BLaER1 (cell line): ENCODE measurements around the gene RARG.
"Not testable (repeated sequence)": the region's sequence is repeated elsewhere in the genome, so short reads cannot be mapped to it uniquely, and the experiment has no call there.

Experiments
- H3K27ac ChIP-seq: shearing (Covaris generic); formaldehyde crosslinking; 2 replicates; pipeline ENCODE4 v1.8.1; 2022
- H3K27me3 ChIP-seq: shearing (Covaris generic); formaldehyde crosslinking; 2 replicates; pipeline ENCODE4 v1.8.1; 2022
- H3K36me3 ChIP-seq: shearing (Covaris generic); formaldehyde crosslinking; 2 replicates; pipeline ENCODE4 v1.8.1; 2022
- H3K4me1 ChIP-seq: shearing (Covaris generic); formaldehyde crosslinking; 2 replicates; pipeline ENCODE4 v1.8.1; 2022
- H3K4me2 ChIP-seq: shearing (Covaris generic); formaldehyde crosslinking; 2 replicates; pipeline ENCODE4 v1.8.1; 2022
- H3K4me3 ChIP-seq: shearing (Covaris generic); formaldehyde crosslinking; 2 replicates; pipeline ENCODE4 v1.8.1; 2022
- H3K9ac ChIP-seq: shearing (Covaris generic); formaldehyde crosslinking; 2 replicates; pipeline ENCODE4 v1.8.1; 2022
- H3K9me3 ChIP-seq: shearing (Covaris generic); formaldehyde crosslinking; 2 replicates; pipeline ENCODE4 v1.8.1; 2022
- H4K20me1 ChIP-seq: shearing (Covaris generic); formaldehyde crosslinking; 2 replicates; pipeline ENCODE4 v1.8.1; 2022
- Cebpa-rat ChIP-seq: shearing (Covaris generic); IDR thresholded peaks from 2 replicates; pipeline ENCODE4 v1.8.1; 2022

The RARG gene

DNA sequence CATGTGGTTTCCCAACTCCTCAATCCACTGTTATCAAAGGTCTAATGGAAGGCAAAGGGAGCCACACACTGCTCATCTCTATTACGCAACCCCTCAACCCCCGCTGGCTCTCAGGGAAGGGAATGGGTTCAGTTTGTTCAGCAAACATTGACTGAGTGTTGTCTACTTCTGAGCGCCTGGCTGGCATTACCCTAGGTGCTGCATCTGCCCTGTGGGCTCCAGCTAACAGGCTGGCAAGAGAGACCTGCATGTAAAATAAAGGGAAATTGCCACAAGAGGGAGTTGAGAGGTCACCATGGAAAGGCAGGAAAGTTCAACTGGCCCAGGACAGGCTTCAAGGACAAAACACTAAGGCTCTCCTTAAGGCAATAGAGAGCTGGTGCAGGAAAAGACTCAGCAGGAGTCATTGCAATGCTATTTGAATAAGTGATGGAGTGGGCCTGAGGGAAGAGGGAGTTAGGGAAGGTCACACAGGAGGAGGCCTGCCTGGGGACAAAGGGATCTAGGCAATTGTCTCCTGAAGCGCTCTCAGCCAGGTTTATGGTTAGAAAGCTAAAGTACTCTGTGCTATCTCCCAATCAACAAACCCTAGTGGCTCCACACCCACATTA lies 57.0 kb downstream of the RARG start:
- Histone ChIP-seq H3K9me3 (no peaks in the 10 kb centered on the region), H3K4me2 (no peak overlapping the region), H3K9ac (no peak overlapping the region), H3K27ac (no peak overlapping the region), H3K4me3 (no peak overlapping the region), H3K36me3 (no peaks in the 10 kb centered on the region), H3K4me1 (peaks cover 41% of the 10 kb centered on the region), H3K27me3 (no peaks in the 10 kb centered on the region), H4K20me1 (no peaks in the 10 kb centered on the region)
- peak; percentile 82 for TF ChIP-seq Cebpa-rat

DNA sequence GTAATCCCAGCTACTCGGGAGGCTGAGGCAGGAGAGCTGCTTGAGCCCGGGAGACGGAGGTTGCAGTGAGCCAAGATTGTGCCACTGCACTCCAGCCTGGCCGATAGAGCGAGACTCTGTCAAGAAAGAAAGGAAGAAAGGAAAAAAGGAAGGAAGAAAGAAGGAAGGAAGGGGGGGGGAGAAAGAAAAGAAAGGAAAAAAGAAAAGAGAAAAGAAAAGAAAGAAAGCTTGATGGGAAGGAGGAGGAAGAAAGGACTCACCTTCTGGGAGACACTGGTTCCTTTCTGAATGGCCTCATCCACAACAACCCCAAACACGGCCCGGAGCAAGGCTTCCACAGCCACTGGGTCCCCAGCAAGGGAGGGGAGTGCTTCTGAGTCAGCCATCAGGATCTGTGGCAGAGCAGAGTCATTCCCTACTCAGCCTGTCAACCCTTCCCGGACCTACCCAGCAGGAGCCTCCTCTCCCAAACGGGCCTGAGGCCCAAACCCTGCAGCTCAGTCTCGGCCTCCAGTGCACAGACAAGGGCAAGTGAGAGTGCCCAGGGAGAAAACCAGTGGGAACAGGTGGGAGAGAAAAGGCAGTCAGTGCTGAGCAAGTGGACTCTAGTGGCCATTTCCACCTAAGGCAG lies 58.8 kb downstream of the RARG start:
- no peak overlapping the region for H3K9ac ChIP-seq
- no peaks in the 10 kb centered on the region for H4K20me1 ChIP-seq
- peaks cover 28% of the 10 kb centered on the region for H3K4me1 ChIP-seq
- H3K9me3 ChIP-seq, result no peaks in the 10 kb centered on the region
- no peak for TF ChIP-seq Cebpa-rat
- no peak overlapping the region for H3K4me3 ChIP-seq
- H3K4me2 ChIP-seq, result no peak overlapping the region
- H3K27me3 ChIP-seq, result no peaks in the 10 kb centered on the region
- peak overlapping the region; percentile 55 for H3K27ac ChIP-seq
- H3K36me3 ChIP-seq, result no peaks in the 10 kb centered on the region

GRCh38 chr12:53172352-53172751 lies 59.7 kb downstream of the RARG start:
- peak overlapping the region; percentile 44; the same call in 1 of the 2 replicates for H3K4me2 ChIP-seq
- no peaks in the 10 kb centered on the region for H4K20me1 ChIP-seq
- H3K36me3 ChIP-seq, result no peaks in the 10 kb centered on the region
- TF ChIP-seq Cebpa-rat, result no peak
- H3K4me3 ChIP-seq, result no peak overlapping the region
- no peaks in the 10 kb centered on the region for H3K9me3 ChIP-seq
- H3K9ac ChIP-seq, result no peak overlapping the region
- no peaks in the 10 kb centered on the region for H3K27me3 ChIP-seq
- no peak overlapping the region for H3K27ac ChIP-seq
- peaks cover 28% of the 10 kb centered on the region for H3K4me1 ChIP-seq

DNA sequence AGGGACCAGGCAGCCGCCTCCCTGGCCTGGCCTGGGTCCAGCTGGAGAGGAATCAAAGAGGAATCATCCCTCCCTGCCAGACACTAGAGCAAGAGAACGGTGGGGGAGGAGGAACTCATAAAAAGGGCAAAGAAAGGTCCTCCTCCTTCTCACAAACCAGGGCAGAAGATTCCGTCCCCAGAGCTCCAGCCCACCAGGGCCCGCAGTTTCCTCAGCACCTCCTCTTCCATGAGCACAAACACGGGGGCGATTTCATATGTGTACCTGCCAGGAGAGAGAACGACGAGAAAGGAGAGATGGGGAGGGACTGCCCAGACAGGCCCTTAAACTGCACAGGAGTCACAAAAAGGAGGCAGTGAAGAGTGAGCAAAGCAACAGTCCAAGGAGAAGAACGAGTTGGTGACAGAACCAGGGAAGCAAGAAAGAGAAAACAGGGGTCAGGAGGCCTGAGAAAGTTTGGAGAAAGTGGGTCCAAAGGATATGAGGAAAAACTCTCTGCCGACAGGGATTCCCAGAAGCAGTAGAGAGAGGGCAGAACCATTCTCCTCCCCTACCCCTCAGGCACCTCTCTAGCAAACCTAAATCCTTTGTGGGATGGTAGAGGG lies 60.2 kb downstream of the RARG start:
- Histone ChIP-seq H3K27me3 (no peaks in the 10 kb centered on the region), H4K20me1 (no peaks in the 10 kb centered on the region), H3K4me3 (no peak overlapping the region), H3K27ac (peak overlapping the region; percentile 1; the same call in 1 of the 2 replicates), H3K9ac (0 out of 2 replicates have a peak overlapping the region, but pooled peaks have one; percentile 25), H3K36me3 (no peaks in the 10 kb centered on the region), H3K4me1 (peaks cover 28% of the 10 kb centered on the region), H3K4me2 (peak overlapping the region; percentile 44), H3K9me3 (no peaks in the 10 kb centered on the region)
- TF ChIP-seq Cebpa-rat, result no peak

- Histone ChIP-seq H3K36me3 (no peaks in the 10 kb centered on the region), H3K4me3 (no peak overlapping the region), H3K4me1 (peaks cover 28% of the 10 kb centered on the region), H4K20me1 (no peaks in the 10 kb centered on the region), H3K27me3 (no peaks in the 10 kb centered on the region), H3K9me3 (no peaks in the 10 kb centered on the region), H3K9ac (0 out of 2 replicates have a peak overlapping the region, but pooled peaks have one; percentile 25), H3K4me2 (peak overlapping the region; percentile 44), H3K27ac (peak overlapping the region; percentile 1; the same call in 1 of the 2 replicates)
- TF ChIP-seq Cebpa-rat, result no peak
Measured at GRCh38 chr12:53170876-53171724, 60.9 kb downstream of the RARG start.

DNA sequence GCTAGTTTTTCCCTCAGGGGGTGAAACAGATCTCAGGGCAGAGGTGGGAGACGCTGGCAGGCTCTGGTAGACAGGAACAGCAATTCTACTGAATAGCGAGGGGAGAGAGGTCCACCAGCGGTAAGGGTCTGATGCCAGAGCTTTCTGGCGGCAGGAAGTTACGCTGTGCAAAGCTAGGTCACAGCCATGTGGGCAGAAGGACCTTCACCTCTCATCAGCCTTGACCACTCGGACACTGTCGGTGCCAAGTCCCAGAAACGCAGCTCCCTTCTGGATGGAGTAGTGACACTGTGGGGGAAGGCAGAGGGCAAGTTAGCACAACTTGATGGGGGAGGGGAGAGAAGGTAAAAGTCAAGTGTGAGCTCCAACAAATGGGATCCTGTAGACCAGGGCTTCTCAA lies 61.8 kb downstream of the RARG start:
- no peak overlapping the region for H3K4me2 ChIP-seq
- H3K4me3 ChIP-seq, result no peak overlapping the region
- no peaks in the 10 kb centered on the region for H3K27me3 ChIP-seq
- H3K9me3 ChIP-seq, result no peaks in the 10 kb centered on the region
- TF ChIP-seq Cebpa-rat, result no peak
- H3K4me1 ChIP-seq, result peaks cover 28% of the 10 kb centered on the region
- no peak overlapping the region for H3K27ac ChIP-seq
- H3K36me3 ChIP-seq, result no peaks in the 10 kb centered on the region
- no peak overlapping the region for H3K9ac ChIP-seq
- no peaks in the 10 kb centered on the region for H4K20me1 ChIP-seq

DNA sequence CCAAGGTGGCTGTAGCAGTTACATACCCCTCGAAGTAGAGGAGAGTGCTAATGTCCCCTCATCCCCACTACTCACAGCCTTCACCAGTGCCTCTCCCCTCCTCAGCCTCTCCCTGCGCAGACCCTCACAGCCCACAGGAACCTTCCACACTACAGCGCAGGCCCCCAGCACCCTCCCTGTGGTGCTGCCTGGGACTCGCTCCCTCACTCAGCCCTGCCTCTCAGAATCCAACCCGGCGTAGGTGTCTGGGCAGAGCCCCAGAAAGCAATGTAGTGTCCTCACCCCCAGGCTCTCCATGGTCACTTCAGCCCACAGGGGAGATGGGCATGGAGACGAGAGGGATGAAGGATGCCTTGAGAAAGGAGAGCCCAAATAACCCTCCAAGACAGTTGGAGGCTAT lies 62.4 kb downstream of the RARG start:
- Histone ChIP-seq H3K4me3 (no peak overlapping the region), H3K9ac (no peak overlapping the region), H3K36me3 (no peaks in the 10 kb centered on the region), H3K27me3 (no peaks in the 10 kb centered on the region), H3K4me1 (peaks cover 28% of the 10 kb centered on the region), H3K27ac (no peak overlapping the region), H3K9me3 (no peaks in the 10 kb centered on the region), H4K20me1 (no peaks in the 10 kb centered on the region), H3K4me2 (no peak overlapping the region)
- TF ChIP-seq Cebpa-rat, result no peak

- no peak overlapping the region for H3K9ac ChIP-seq
- H3K27ac ChIP-seq, result no peak overlapping the region
- H3K4me3 ChIP-seq, result no peak overlapping the region
- H4K20me1 ChIP-seq, result no peaks in the 10 kb centered on the region
- no peaks in the 10 kb centered on the region for H3K27me3 ChIP-seq
- H3K4me2 ChIP-seq, result no peak overlapping the region
- no peak for TF ChIP-seq Cebpa-rat
- no peaks in the 10 kb centered on the region for H3K9me3 ChIP-seq
- peaks cover 11% of the 10 kb centered on the region for H3K4me1 ChIP-seq
- H3K36me3 ChIP-seq, result no peaks in the 10 kb centered on the region
Measured at GRCh38 chr12:53166837-53167236, 65.2 kb downstream of the RARG start.

- not testable (repeated sequence) for H3K27me3 ChIP-seq
Measured at GRCh38 chr12:53163008-53163407, 69.0 kb downstream of the RARG start.

More at GRCh38 chr12:53163008-53163407, 69.0 kb downstream of the RARG start:
- H3K36me3 ChIP-seq, H3K4me1 ChIP-seq, H3K27ac ChIP-seq, H3K4me3 ChIP-seq, H3K9me3 ChIP-seq, H4K20me1 ChIP-seq, H3K4me2 ChIP-seq, H3K9ac ChIP-seq: not testable (repeated sequence)
